HG03045 (cell line): ENCODE measurements around the gene TCEANC.
"Not testable (repeated sequence)": the region's sequence is repeated elsewhere in the genome, so short reads cannot be mapped to it uniquely, and the experiment has no call there.

ENCODE experiments used
- ATAC-seq: cut with Tn5 transposase; IDR thresholded peaks from one replicate; pipeline ENCODE4 v1.9.1; 2021; ENCODE audit warnings: mild to moderate bottlenecking, moderate library complexity; ENCODE audit not compliant: unreplicated experiment

The TCEANC gene

DNA sequence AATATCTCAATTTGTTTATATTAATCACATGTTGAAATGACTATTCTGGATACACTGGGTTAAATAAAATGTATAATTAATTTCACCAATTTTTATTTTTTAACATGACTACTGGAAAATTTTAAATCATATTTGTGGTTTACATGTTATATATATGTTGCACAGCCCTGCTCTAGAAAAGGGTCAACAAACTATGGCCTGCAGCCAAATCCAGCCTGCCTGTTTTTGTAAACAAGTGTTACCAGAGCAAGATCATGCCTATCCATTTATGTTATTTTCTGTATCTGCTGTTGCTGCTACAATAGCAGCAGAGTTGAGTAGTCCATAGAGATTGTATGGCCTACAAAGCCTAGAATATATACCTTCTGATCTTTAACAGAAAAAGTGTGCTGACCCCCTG, 1.2 kb downstream of the TCEANC start:
- no peak for ATAC-seq

DNA sequence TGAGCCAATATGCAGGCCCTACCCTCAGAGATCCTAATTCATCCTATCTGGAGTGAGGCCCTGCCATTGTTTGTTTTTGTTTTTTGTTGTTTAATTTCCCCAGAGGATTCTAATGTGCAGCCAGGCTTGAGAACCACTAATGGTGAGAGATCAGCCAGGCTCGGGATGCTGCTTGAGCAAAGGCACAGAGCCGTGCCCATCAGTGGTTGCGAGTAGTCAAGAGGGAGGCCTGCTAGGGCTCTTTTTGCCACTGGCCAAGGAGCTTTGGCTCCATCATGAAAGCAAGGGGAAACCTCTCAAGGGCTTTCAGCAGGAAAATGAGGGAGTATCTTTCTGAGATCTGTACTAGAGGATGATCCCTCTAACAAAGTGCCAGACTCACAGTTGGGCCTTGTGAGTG, 2.7 kb downstream of the TCEANC start:
- ATAC-seq: no peak

DNA sequence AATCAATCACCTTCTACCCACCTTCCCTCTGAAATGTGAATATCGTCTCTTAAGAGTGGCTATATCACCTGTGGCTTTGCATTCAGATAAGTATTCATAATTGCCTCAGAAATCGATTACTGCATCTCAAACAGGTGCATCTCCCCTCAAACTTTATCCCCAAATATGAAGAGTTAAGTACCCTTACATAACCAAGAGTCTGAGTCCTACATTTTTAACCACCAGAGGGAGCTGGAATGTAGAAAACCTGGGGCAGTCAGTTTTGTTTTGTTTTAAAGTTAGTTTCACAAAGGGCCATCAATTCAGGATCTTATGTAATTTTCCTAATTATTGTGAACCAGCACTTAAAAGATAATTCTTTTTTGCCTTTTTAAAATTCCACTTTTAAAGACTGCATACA, 5.7 kb downstream of the TCEANC start:
- no peak for ATAC-seq

DNA sequence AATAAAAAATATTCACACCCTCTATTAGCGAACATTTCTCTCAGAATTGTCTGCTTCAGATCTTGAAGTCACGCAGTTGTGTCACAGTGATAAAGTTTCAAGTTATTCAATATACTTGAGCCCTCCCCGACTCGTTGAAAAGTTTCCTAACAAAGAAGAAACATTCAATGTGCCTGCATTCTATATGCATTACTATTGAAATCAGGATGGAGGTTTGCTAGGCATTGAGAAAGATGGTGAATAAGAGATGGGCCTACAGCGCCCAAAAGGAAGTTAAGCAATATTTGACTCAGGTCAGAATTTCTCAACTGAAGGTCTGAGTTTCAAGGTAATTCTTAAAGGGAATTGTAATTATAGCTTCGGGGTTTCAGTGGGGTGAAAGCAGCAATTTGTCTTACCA, 6.1 kb downstream of the TCEANC start:
- no peak for ATAC-seq

DNA sequence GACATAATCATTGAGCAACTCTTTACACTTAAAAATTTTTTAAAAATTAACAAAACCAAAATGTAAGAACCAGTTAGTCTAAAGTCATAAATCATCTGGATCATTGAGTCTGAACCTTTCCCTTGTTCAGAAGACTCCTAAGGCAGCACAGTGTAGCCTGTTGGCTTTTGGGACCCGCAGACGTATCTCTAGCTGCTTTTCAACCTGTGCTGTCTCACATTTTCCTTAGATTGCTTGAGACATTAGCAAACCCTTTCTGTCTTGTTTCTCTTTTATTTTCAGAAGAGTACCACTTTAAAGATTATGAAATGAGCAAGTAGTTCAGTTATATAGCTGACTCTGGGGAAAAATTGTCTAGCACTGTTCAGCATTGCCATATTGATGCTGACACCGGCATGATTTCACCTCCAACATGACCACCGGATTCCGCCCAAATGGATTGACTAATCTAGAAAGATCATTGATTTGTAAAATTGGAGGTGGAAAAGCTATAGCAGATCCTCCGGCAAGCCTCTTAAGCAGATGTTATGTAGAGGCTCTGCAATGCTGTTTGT, 8.9 kb downstream of the TCEANC start:
- ATAC-seq: no peak

DNA sequence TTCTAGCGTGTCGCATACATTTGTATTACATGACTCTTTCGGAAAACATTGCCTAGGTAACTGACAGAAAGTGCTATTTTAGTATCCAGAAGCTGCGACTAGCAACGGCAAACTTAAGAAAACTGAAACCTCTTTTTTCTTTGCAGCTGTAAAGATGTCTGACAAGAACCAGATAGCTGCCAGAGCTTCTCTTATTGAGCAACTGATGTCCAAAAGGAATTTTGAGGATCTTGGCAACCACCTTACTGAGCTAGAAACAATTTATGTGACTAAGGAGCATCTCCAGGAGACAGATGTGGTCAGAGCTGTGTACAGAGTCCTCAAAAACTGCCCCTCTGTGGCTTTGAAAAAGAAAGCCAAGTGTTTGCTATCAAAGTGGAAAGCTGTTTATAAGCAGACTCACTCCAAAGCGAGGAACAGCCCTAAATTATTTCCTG, 9.4 kb downstream of the TCEANC start:
- no peak for ATAC-seq

DNA sequence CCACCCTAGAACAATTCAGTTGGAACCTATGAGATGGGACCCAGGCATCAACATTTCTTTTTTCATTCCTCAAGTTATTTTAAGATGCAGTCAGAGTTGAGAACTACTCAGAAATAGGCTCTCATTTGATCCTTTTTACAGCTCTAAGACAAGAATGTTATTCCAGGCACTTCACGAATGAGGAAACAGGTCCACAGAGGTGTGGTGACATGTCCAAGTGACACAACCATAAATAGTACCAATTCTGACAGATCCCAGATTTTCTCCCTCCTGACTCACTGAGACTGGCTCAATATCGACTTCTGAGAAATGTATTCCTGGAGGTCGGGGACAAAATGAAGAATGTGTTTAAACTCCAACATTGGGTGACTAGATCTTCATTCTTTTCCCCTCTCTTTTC, 11.1 kb downstream of the TCEANC start:
- no peak for ATAC-seq

DNA sequence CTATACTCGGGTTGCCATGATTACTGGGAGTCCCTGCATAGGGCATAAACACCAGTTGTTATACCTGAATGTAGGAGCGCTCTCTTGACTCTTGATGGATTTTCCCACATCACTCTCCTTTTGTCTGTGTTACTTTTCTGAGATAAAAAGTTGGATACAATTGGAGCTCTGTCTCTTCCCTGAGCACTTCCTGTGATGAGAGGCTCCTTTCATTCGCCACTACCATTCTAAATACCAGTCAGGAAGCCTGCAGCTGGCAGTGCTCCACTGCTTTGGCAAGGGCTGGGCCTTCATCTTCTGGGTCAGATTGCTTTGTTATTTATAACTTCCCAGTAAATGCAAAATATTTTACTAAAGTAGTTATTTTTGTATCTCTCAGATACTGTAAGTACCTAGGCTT, 13.9 kb downstream of the TCEANC start:
- ATAC-seq: no peak

DNA sequence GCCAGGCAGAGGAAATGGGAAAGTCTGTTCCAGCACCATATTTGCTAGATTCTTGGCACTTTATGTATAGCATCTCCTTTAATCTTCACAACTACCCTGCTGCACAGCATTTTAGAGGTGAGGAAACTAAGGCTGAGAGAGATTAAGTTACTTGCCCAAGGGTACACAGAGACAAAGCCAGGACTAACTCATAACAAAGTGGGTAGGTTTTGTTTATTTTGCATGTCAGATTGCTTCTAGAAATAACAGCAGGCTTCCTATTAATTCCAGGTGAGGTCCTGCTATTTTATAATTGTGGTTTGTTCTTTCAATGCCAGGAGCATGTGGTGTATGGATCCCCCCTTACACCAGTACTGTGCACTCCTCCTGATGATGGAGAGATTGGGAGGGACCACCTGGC, 15.0 kb downstream of the TCEANC start:
- no peak for ATAC-seq

DNA sequence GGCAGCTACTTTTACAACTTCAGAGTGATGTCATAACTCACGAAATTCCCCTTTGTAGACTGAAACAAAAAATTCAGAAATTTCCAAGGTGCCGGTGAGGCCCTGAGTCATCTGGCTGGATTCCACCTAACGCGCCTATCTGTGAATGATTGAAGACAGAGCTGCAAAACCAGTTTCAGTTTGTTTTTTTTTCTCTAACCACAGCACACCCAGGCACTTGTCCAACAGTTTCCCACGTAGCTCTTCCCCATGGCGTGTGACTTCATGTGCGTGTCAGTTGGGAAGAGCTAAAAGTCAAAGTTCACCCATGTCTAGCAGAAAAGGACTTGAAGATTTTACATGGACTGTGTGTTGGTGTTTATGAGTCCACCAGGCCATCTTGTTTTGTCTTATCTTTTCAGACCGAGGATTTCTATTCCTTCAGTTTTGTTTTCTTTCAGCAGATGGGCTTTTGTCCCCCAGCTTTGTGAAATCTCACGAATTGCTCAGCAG, 16.4 kb downstream of the TCEANC start:
- peak; percentile 73 for ATAC-seq

DNA sequence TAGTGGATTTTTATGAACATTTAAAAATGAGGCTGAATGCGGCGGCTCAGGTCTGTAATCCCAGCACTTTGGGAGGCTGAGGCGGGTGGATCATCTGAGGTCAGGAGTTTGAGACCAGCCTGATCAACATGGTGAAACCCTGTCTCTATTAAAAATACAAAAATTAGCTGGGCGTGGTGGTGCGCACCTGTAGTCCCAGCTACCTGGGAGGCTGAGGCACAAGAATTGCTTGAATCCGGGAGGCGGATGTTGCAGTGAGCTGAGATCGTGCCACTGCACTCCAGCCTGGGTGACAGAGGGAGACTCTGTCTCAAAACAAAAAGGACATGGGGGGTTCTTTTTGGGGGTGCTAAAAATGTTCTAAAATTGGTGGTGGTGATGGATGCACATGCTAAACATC, 16.8 kb downstream of the TCEANC start:
- not testable (repeated sequence) for ATAC-seq

DNA sequence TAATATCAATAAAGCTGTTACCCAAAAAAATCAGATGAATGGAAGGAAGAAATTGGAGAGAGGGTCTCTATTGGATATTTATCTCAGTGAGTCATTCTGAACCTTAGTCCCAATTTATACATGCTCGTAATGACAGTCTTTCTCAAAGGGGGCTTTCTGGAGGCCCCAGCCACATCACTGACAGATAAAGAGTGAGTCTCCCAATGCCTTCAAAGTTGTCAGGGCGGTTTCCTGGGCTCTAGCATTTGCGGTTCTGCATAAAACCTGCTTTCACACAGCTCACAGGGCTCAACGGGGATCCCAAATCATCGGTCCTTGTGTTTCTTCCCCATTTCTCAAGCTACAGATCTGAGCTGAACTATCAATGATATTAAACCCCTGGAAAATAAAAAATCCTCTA, 17.3 kb downstream of the TCEANC start:
- no peak for ATAC-seq

DNA sequence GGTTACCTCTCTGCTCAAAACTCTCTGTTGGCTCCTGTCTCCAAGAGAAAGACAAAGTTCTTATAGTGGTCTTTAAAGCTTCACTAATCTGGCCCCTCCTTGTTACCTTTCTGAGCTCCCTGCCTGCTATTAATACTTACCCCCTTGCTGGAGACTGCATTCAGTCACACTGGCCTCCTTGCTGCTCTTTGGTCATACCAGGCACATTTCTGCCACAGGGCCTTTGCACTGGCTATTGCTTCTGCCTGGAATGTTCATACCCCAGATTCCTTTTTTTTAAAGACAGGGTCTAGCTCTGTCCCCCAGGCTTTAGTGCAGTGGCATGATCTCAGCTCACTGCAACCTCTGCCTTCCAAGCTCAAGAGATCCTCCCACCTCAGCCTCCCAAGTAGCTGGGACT, 20.1 kb downstream of the TCEANC start:
- ATAC-seq: no peak

DNA sequence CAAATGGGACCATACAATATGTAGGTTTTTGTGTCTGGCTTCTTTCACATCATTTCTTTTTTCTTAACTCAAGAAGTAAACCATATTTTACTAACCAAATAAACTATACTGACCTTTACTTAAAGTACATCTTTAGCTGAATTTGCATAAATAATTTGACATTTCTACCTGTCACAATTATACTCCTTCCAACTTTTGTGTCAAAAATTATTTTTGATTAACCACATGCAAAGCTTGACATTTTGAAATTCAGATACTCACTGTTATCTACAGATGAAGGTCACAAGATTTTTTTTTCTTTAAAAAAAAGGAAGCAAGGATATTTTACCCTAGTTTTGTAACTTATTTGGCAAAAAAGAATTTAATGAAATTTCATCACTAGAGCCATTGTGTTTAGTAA, 23.9 kb downstream of the TCEANC start:
- no peak for ATAC-seq

DNA sequence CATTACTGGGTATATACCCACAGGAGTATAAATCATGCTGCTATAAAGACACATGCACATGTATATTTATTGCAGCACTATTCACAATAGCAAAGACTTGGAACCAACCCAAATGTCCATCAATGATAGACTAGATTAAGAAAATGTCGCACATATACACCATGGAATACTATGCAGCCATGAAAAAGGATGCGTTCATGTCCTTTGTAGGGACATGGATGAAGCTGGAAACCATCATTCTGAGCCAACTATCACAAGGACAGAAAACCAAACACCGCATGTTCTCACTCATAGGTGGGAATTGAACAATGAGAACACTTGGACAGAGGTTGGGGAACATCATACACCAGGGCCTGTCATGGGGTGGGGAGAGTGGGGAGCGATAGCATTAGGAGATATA, 26.8 kb downstream of the TCEANC start:
- not testable (repeated sequence) for ATAC-seq

DNA sequence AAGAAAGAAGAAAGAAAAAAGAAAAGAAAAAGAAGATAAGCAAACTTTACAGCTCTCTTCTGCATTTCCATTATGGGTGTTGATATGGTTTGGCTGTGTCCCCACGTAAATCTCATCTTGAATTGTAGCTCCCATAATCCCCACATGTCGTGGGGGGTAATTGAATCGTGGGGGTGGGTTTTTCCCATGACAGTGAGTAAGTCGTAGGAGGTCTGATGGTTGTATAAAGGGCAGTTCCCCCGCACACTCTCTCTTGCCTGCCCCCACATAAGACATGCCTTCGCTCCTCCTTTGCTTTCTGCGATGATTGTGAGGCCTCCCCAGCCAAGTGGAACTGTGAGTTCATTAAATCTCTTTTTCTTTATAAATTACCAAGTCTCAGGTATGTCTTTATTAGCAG, 28.7 kb downstream of the TCEANC start:
- no peak for ATAC-seq

DNA sequence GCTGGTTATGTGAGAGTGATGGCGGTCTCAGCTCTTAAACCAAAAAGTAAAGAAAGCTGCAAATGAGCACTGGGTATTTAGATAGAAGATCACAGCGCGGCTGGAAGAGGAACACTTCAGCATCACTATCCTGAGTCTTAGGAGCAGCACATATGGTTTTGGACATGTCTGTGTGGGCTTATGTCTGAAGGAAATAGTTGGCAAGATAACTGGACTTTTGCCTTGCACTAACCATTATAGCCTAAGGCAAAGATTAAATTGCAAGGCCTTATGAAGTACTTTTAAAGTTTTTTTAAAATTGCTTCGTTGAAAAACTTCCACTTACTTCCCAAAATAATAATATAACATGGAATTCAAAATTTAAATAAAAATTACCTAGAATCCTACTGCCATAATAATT, 31.4 kb downstream of the TCEANC start:
- no peak for ATAC-seq

DNA sequence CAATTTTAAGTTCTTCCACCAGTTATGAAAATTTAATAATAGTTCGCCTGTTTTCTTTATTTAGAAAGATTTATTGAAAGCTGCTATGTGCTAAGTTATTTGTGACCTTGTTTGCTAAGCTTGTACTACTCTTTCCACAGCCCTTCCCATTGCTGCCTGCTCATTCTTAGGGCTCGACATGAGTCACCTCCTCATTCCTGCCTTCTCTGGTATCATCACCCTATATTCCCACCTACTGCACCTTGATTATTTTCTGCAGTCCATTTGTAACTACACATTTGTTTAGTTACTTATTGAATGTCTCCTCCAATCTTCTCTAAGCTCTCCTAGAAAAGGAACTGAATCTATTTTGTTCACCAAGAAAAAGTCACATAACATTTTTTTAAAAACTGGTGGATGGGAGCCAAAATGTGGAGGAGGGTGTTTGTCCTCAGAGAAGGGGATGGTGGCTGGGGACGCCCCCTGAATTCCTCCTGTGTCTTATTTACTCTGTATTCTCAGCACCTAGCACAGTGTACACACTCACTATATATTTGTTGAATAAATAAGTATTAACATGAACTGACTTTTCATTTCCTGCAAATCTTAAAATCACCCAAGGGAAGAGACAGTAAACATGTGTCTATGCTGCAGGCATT, 32.3 kb downstream of the TCEANC start:
- ATAC-seq: no peak

DNA sequence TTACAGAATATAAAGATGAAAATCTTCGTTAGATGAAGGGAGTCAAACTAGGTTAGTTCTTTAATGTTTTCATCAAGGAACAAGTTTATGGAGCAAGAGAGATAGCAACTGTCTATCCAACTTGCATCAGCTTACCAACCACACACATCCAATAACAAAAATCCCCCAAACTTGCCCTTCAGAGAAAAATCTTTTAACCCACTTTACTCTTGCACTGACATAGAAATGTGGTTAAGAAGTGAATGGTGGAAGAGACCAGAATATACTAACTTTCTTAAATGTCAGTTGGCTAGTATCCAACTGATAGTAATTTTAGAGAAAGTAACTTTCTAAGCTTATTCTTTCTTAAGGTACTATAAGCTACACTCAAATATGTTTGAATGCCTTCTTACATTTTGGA, 34.3 kb downstream of the TCEANC start:
- no peak for ATAC-seq

DNA sequence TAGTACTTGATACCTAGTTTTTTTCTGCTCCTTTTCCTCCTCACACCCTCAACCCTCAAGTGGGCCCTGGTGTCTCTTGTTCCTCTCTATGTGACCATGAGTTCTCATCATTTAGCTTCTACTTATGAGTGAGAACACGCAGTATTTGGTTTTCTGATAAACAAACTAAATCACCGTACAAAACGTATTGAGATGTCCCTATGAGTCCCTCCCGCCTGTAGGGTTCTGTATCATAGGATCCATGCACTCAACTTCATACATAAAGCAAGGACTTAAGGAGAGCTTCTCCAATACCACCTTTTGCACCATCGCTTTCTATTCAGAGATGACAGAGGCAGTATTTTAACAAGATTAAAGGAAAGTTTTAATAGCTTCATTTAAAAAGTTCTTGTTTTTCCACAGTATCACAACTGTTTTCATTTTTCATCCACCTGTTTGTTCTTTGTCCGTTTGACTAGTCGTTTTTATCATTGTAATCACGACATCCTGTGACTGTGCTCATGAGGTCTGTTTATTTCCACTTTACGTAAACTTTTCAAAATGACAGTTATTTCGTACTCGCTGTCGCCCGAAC, 35.5 kb downstream of the TCEANC start:
- no peak for ATAC-seq

DNA sequence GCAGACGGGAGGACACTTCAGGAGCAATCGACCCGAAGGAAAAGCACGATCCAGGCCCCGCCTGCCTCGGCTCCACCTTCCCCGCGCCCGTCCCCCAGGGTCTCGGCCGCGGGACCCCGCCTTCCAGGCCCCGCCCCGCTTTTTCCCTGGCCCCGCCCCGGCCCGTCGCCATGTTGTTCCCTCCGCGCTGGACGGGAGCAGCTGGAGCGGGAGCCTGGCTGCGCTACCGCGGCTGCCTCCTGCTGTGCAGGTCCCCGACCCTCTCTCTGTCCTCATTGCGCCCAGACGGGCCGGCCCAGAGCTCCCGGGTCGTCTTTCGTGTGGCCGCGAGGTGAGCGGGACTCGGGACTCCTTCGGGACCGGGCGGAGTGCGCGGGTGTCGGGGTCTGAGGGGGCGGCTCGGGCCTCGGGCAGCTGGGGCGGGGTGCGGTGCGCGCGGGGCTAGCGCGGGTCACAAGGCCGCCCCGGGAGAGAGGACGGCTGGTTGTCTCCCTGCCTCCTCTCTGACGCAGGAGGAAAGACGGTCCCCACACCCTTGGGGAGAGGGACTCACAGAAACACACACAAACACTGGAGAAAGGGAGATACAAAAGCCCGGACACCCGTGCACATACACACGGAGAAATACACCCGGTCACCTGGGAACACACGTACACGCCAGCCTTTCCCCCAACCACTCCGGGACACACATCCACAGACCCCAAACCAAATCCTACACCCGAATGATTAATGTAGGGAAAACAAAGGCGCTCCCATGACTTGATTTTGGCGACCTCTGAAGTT, 36.2 kb downstream of the TCEANC start, which contains the start of gene RAB9A:
Gene RAB9A (plus strand): TSS at position 171 of the 783 bp plus-strand sequence. CDS start 19,619 bp downstream, outside the sequence.
- peak; percentile 85 for ATAC-seq

DNA sequence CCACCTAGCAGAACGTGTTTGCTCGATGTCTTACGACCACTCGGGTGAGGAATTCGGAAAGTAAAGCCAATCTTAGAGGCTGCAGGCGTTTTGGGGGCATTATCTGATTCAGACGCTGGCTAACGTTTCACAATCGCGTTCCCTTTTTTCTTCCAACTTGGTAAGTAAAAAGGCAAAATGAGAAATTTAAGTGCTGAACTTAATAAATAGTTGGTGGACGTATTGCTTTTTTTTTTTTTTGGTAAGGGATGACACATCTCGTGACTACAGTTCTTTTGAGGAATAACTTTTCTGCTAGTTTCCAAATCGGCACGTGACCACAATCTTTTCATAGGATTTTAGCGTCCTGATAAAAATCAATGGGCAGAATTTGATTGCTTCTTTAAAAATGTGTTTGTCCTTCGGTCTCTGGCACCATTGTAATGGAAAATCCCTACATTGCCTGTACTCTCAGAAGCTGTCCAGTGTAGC, 36.8 kb downstream of the TCEANC start:
- no peak for ATAC-seq
